Peyer's patch (tissue), 4 donors: ENCODE results near the gene FABP3. TPM values are rescaled to one million over a fixed set of nuclear protein-coding genes. Genes with fewer than 3 reads are reported as not detected.

ENCODE experiments used
- DNase-seq, 3 donors: peaks; one replicate each; pipeline ENCODE4 v3.0.0-alpha.2; 2017 to 2019
- H3K27ac ChIP-seq, 4 donors: fragments of 200-600 bp; sonication (generic); one replicate each; pipeline ENCODE4 v1.5.1; 2016 to 2019
- H3K27me3 ChIP-seq, 2 donors: fragments of 200-600 bp; sonication (generic); one replicate each; pipeline ENCODE4 v1.5.1; 2019
- H3K36me3 ChIP-seq, 3 donors: fragments of 200-600 bp; sonication (generic); one replicate each; pipeline ENCODE4 v1.5.1; 2016 to 2019
- H3K4me1 ChIP-seq, 4 donors: fragments of 200-600 bp; sonication (generic); one replicate each; pipeline ENCODE4 v1.5.1; 2016 to 2019
- H3K4me3 ChIP-seq, 4 donors: fragments of 200-600 bp; sonication (generic); 1 replicate in 3 of 4; 2 replicates in 1 of 4; pipeline ENCODE4 v1.5.1; 2016 to 2019; ENCODE audit warnings: mild to moderate bottlenecking in 1 of 4
- H3K9me3 ChIP-seq, 4 donors: fragments of 200-600 bp; sonication (generic); one replicate each; pipeline ENCODE4 v1.5.1; 2016 to 2019; ENCODE audit warnings: mild to moderate bottlenecking in 1 of 4
- POLR2A ChIP-seq, 2 donors: fragments of 450-650 bp; IDR thresholded peaks; one replicate each; pipeline ENCODE4 v1.5.1; 2017; ENCODE audit warnings: antibody characterized with exemption in 2 of 2, mild to moderate bottlenecking in 2 of 2, moderate library complexity in 2 of 2
- total RNA-seq, 4 donors: library from RNA; depleted of rRNA; stranded (reverse); fragments of >200 nt; gene quantifications; one replicate each; pipeline ENCODE4 v1.1.0, GENCODE V29; 2016
- TF ChIP-seq, protein P1 (sequence below), 6 experiments: fragments of 450-650 bp in 4 of 6; fragments of 200-600 bp in 2 of 6; sonication (generic) in 1 of 6; IDR thresholded peaks; one replicate each; pipeline ENCODE4 v1.5.1; 2017 to 2019; ENCODE audit warnings: antibody characterized with exemption in 6 of 6, mild to moderate bottlenecking in 3 of 6, moderate library complexity in 1 of 6

FABP3 gene
- total RNA-seq, 4 donors from 2014 or later: 2.7 to 15.7 TPM; not detected in 2

DNA sequence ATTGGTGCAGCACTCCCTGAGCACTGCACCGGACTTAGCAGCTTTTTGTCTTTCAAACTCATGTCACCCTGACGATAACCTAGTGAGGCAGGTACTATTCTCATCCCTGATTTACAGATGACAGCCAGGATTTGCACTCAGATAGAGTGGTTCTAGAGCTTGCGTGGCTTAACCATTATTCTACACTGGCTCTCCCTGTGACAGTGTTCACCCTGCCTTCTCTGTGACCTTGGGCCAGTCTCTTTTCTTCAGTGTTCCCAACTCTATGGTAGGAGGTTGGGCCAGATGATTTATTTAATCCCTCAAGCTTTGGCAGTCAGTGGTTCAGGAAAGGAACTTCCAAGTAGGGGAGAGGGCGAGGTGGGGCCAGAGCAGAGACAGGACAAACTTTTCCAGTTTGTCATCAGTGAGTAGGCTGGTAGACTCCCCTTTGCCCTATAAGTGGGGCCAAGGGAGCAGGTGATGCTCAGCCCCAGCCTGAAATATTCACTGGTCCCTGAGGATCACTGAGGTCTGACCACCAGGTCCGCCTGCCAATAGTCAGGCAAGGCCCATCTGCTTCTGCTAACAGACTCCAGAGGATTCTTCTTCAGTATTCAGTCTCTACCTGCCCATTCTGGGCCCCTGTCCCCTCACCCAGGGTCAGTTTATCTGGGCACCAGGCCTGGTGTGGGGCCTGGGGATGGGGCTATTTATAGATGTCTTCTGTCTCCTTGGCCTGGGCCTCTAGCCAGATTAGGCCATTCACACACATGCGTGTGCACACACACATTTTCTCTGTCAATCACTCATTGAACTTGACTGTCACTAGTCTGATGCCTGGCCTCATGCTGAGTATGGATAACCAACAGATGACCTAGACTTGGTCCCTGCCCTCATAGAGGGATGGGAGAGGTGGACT lies 8.8 kb upstream of the FABP3 start:
- Histone ChIP-seq H3K4me1 (no peaks in the 10 kb centered on the region), H3K27ac (no peak overlapping the region), H3K36me3 (no peaks in the 10 kb centered on the region), H3K27me3 (no peaks in the 10 kb centered on the region), H3K4me3 (no peak overlapping the region), H3K9me3 (no peaks in the 10 kb centered on the region)
- DNase-seq: no peak
- TF ChIP-seq, protein P1, sequence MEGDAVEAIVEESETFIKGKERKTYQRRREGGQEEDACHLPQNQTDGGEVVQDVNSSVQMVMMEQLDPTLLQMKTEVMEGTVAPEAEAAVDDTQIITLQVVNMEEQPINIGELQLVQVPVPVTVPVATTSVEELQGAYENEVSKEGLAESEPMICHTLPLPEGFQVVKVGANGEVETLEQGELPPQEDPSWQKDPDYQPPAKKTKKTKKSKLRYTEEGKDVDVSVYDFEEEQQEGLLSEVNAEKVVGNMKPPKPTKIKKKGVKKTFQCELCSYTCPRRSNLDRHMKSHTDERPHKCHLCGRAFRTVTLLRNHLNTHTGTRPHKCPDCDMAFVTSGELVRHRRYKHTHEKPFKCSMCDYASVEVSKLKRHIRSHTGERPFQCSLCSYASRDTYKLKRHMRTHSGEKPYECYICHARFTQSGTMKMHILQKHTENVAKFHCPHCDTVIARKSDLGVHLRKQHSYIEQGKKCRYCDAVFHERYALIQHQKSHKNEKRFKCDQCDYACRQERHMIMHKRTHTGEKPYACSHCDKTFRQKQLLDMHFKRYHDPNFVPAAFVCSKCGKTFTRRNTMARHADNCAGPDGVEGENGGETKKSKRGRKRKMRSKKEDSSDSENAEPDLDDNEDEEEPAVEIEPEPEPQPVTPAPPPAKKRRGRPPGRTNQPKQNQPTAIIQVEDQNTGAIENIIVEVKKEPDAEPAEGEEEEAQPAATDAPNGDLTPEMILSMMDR (IDR thresholded peaks at IDR 0.05): no peak
- no peak for TF ChIP-seq POLR2A (IDR thresholded peaks at IDR 0.05)

DNA sequence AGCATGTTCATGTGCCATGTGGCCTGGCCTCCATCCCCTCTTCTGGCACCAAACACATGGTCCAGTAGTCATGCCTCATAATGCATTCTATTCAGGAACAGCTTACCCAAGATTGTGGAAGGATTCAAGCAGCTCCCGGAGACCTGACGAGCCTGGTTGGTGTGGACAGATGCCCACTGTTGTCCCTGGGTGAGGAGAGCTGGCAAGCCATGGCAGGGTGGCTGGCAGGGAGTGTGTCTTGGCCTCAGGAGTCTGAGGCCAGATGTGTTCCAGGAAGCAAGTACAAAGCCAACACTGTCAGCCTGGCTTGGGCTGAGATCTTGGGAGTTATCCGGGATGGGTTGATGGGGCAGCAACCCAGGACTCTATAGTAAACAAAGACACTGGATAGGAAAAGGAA lies 7.3 kb upstream of the FABP3 start:
- Histone ChIP-seq H3K4me3 (no peak overlapping the region), H3K27ac (no peak overlapping the region), H3K4me1 (no peaks in the 10 kb centered on the region), H3K9me3 (no peaks in the 10 kb centered on the region), H3K27me3 (no peaks in the 10 kb centered on the region), H3K36me3 (no peaks in the 10 kb centered on the region)
- no peak for DNase-seq
- TF ChIP-seq, protein P1 (IDR thresholded peaks at IDR 0.05): no peak
- no peak for TF ChIP-seq POLR2A (IDR thresholded peaks at IDR 0.05)

DNA sequence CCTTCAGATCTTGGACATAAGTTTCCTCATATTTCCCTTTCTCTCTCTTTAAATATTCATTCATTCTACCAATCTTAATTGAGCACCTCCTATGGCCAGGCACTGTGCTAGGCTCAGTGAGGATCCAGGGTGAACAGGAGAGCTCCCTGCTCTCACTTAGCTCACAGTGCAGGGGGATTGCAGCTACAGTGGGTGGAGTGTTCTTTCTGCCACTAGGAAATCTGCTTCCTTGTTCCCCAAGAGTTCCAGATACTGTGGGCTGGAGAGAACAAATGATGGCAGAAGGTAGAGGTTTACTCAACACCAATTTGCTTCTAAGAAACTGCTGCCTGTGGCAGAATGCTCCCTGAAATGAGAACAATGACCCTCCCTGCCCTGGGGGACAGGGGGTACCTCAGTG lies 5.1 kb upstream of the FABP3 start:
- Histone ChIP-seq H3K36me3 (no peaks in the 10 kb centered on the region), H3K4me3 (no peak overlapping the region), H3K9me3 (no peaks in the 10 kb centered on the region), H3K4me1 (peaks cover 4 to 19% (median 7%) of the 10 kb centered on the region in 4 donors), H3K27ac (no peak overlapping the region), H3K27me3 (no peaks in the 10 kb centered on the region)
- TF ChIP-seq, protein P1 (IDR thresholded peaks at IDR 0.05): no peak
- no peak for TF ChIP-seq POLR2A (IDR thresholded peaks at IDR 0.05)
- no peak for DNase-seq

DNA sequence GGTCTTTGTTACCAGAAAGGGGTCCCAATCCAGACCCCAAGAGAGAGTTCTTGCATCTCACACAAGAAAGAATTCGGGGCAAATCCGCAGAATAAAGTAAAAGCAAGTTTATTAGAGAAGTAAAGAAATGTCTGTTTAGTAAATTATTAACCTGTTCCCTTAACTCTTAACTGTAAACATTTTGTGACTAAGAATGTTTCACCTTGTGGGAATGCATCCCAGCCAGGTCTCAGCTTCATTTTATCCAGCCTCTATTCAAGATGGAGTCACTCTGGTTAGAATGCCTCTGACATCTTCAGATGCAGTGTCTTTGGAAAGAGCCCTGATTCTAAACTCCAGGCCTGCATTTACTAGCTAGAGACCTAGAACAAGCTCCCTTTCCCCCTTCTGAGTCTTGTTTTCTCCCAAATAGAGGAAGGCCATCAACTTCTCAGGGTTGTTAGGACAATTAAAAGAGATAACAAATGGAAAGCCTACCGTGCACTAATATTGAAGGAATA lies 4.5 kb upstream of the FABP3 start:
- no peaks in the 10 kb centered on the region for H3K27me3 ChIP-seq
- peaks cover 6 to 25% (median 11%) of the 10 kb centered on the region in 4 donors for H3K4me1 ChIP-seq
- no peaks in the 10 kb centered on the region for H3K9me3 ChIP-seq
- no peak overlapping the region for H3K27ac ChIP-seq
- TF ChIP-seq, protein P1 (IDR thresholded peaks at IDR 0.05): no peak
- no peak for TF ChIP-seq POLR2A (IDR thresholded peaks at IDR 0.05)
- DNase-seq: no peak
- H3K36me3 ChIP-seq: no peaks in the 10 kb centered on the region
- no peak overlapping the region for H3K4me3 ChIP-seq

DNA sequence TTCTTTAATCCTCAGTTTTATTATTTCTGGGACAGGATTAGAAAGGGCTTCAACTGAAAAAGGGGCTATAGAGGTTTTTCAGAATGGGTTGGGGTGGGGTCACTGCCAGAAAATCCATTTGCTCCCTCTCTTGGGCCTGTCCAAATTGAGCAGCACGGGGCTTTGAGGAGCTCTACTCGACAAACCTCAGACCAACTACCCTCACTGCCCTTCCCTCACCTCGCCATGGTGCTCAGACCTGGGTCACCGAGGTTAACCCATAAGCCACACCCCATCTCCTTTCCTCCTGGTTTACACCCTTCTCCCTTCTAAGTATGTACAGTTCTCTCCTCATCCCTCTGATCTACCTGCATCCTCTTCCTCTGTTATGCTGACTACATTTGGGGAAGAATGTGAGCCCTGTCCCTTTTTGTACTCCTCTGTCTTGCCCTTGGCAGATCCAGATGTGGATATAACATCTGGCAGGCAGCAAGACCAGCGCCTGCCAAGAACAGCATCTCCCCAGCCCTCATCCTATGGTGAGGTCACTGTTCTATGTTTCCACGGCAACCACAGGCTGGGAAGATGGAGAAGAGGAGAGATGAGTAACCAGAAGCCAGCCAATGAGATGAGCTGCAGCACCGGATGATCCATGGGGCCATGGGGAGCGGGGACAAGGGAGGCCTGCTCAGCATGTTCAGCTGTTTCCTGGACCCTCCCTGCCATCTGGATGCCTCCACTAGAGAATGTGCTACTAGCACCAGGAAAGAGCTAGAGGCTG lies 3.7 kb upstream of the FABP3 start:
- H3K9me3 ChIP-seq: no peaks in the 10 kb centered on the region
- TF ChIP-seq, protein P1 (IDR thresholded peaks at IDR 0.05): no peak
- TF ChIP-seq POLR2A (IDR thresholded peaks at IDR 0.05): no peak
- H3K4me3 ChIP-seq: no peak overlapping the region
- no peaks in the 10 kb centered on the region for H3K27me3 ChIP-seq
- H3K27ac ChIP-seq: no peak overlapping the region
- peaks cover 6 to 34% (median 12%) of the 10 kb centered on the region in 4 donors for H3K4me1 ChIP-seq
- no peaks in the 10 kb centered on the region for H3K36me3 ChIP-seq
- DNase-seq: no peak
